Stimulated activated CD4-positive, alpha-beta T cell treated with anti-CD3 and anti-CD28 coated beads, Interleukin-12 subunit alpha, Interleukin-12 subunit beta, amount 100 ng/mL, for 24 hours (primary cell): ENCODE results near the gene LMO4.

Experiments used
- DNase-seq, 2 experiments: peaks; one replicate each; pipeline ENCODE4 v3.0.0-alpha.2; 2020; ENCODE audit warnings: low read depth in 2 of 2

Gene LMO4

GRCh38 chr1:87358219-87358618 lies 29.5 kb downstream of the LMO4 start:
- no peak for DNase-seq

- no peak for DNase-seq
These were observed 30.9 kb downstream of the LMO4 start for GRCh38 chr1:87359586-87359985.

GRCh38 chr1:87362063-87362833 lies 33.6 kb downstream of the LMO4 start:
- DNase-seq, result no peak

GRCh38 chr1:87362834-87363426 lies 34.2 kb downstream of the LMO4 start:
- no peak for DNase-seq

DNA sequence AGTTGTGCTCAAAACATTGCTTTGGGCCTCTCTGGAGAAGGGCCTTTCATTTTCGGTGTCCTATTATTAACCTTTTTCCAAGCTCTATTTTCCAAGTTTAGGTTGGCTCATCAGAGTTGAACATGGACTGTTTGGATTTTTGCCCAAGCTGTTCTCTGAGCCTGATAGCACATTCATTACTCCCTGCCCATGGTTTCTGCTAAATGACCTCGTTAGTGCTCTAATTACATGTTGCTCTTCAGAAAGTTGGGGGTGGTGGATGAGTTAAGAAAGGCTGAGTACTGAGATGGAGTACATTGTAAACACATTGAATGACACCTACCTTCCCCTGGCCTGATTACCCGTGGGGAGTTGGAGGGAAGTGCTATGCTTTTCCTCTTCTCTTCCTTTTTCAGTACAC lies 38.9 kb downstream of the LMO4 start:
- DNase-seq, result no peak

- no peak for DNase-seq
These were observed 40.2 kb downstream of the LMO4 start for GRCh38 chr1:87368907-87369306.

DNA sequence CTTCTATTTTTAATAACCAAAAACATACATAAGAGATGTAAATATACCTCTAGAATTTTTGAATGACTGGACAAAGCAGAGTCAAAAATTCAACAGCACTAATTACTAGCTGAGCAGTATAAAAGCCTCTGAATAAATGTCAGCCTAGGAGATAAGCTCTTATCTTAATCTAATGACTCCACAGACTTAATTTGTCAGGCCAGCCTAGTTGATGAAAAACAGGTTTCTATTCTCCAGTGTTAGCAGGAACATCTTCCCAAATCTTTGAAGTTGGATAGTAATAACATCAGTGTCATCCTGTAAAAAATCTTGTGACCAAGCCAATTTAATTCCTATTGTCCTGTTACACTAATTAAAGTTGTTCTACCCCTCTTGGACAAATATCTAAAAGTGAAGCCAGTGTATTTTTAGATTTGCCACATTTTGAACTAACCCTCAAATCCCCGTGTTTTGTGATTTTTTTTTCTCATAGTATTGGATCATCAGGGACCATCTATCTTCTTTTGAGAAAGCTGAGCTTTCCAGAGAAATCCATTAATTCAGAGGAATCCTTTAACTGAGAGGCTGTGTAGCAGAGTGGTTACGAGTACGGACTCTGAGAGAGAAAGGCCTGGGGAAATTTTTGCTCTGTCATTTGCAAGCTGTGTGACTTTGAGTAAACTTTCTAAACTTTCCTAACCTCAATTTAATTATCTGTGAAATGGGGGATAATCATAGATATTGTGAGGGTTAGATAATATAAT lies 41.2 kb downstream of the LMO4 start:
- no peak for DNase-seq

GRCh38 chr1:87370544-87370943 lies 41.9 kb downstream of the LMO4 start:
- DNase-seq, result no peak

- DNase-seq, result no peak
These were observed 50.6 kb downstream of the LMO4 start for GRCh38 chr1:87379306-87379705.

GRCh38 chr1:87386217-87386790 lies 57.6 kb downstream of the LMO4 start:
- DNase-seq, result no peak

GRCh38 chr1:87388411-87388810 lies 59.7 kb downstream of the LMO4 start:
- no peak for DNase-seq

DNA sequence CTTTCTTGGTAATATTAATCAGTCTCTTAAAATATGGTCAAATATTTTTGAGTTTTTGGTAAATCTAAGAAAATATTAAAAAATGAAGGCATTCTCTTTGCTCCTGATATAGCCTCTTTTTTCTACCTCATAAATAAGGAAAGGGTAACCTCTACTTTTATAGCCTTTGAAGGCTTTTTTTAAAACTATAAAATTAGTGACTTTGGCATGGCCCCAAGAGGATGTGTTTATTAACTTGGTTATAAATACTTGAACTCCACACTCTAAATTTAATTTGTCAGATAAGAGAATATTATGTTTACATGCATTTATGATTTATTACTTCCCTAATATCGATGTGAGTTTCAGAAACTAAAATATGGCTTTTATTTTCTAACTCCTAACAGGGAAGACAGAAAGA lies 60.3 kb downstream of the LMO4 start:
- no peak for DNase-seq

GRCh38 chr1:87389546-87389945 lies 60.9 kb downstream of the LMO4 start:
- DNase-seq, result no peak

DNA sequence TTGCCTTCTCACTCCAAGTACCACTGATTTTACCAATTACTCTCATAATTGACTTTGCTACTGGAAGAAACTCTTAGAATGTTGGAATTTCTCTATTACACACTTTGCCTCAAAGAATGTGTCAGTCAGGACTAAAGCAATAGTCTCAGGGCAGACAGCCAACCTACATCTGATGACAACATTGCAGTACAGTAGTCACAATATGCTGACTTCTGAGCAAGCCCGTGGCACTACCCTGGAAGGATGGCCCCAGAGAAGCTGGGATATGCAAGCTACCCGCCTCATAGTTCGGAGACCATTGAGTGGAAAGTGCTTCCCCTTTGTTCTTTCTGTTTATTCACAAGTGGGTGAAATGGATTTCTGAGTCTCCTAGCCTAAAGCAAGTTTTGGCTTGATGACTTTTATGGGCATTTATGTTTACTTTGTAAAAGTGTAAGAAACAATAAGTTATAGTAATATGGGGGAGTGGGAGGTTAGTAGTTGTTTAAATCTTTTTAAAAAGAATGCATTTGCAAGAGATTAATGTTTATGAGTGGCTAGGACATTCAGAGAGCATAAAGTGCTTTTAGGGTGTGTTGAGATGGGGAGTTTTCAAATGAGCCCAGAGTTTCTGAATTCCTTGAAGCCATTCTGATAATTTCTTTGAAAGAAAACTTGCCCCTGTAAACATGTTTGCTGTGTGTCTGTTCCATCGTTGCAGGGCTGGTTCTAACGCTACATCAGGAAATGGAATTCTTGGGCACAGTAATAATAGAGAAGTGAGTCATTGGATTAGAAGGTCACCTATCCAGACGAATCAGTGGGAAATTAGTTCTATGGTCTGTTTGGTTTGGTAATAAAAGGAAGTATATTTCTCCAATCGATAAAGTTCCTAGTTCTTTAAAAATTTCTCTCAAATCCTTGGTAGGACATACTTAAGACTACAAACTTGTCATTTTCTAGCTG lies 63.8 kb downstream of the LMO4 start:
- no peak for DNase-seq

DNA sequence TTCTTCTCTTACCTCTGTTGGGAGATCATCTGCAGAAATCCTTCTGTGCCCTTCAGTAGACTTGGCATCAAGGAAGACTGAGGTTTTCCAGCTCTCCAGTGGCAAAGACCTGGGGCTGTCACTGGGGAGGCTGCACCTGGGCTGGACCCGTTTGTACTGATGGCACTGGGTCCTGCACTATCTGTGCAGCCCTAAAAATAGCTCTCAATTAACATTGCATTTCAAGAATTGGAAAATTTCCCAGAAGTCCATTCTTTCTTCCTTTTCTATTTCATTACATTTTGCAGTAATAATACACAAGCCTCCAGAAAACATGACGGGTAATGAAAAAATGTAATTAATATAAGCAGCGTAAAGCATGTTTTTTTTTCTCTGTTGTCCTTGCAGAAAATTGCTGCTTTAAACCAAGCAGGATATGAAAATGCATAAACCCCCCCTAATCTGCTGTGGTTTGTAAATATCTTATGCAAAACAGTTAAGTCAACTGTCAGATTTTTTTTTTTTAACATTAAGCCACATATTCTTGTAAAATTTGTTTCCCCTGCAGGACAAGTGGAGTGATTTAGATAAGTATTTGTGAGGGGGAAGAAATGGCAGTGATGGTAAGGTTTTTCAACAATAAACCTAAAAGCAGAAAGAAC lies 64.9 kb downstream of the LMO4 start:
- DNase-seq, result no peak

GRCh38 chr1:87394513-87394912 lies 65.8 kb downstream of the LMO4 start:
- no peak for DNase-seq

- DNase-seq, result no peak
These were observed 66.3 kb downstream of the LMO4 start for GRCh38 chr1:87394982-87395381.
